Measurements from ENCODE around the gene PPDPF. TPM values are rescaled to one million over a fixed set of nuclear protein-coding genes. Genes with fewer than 3 reads are reported as not detected.
A peak's percentile ranks its signal among the peaks of the same experiment; 100 is the strongest.

PPDPF gene
- total and polyA plus RNA-seq, 2 donors (not counting 1 experiment from before 2014, with no cell fraction given) = 93.5 to 162 TPM

DNA sequence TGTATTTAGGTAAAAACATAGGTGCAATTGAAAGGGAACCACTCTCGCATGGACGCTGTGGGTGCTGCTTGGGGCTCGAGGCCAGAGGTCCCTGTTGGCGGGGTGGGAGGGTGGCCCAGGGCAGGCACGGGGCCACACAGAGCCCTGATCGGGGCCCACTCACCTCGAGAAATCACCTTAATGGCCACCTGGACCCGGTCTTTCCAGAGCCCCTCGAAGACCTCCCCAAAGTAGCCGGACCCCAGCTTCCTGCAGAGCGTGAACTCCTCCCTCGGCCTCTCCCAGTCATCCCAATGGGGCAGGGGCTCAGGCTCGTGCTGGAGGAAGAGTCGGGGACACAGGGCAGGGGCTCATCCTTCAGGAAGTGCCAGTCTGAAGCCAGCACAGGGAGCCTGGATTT, 12.8 kb downstream of the PPDPF start:
- no peak overlapping the region for H3K27ac ChIP-seq (ENCODE audit: low read length in 2 of 2)
- H4K20me1 ChIP-seq (ENCODE audit: control insufficient read depth, insufficient read depth, low read length, poor library complexity, severe bottlenecking) = no peaks in the 10 kb centered on the region
- POLR2A ChIA-PET = no interaction called here
- Mint-ChIP-seq H3K4me3 (no peak overlapping the region), H3K9me3 (ENCODE audit: insufficient read depth) (no peaks in the 10 kb centered on the region), H3K27me3 (no peaks in the 10 kb centered on the region), H3K27ac (no peak overlapping the region), H3K4me1 (peaks cover 15% of the 10 kb centered on the region)
- peaks cover 13 to 22% of the 10 kb centered on the region in 2 donors for H3K4me1 ChIP-seq (ENCODE audit: control insufficient read depth in 2 of 2, insufficient read depth in 2 of 2, low read length in 2 of 2)
- H3K4me2 ChIP-seq (replicated peaks; ENCODE audit: low read depth, low read length, poor library complexity, severe bottlenecking) = no peak overlapping the region
- H3K9me3 ChIP-seq (ENCODE audit: control extremely low read depth in 1 of 3, control insufficient read depth in 2 of 3, insufficient read depth in 1 of 3, low read length in 2 of 3) = peaks cover 0 to 3% (median 0%) of the 10 kb centered on the region in 3 donors
- no peaks in the 10 kb centered on the region for H3K36me3 ChIP-seq (replicated peaks in 1 of 2; ENCODE audit: control extremely low read depth in 1 of 2, control insufficient read depth in 1 of 2, extremely low read depth in 1 of 2, insufficient read depth in 2 of 2, low read length in 1 of 2)
- no peak overlapping the region for H2AFZ ChIP-seq (ENCODE audit: insufficient read depth, low read depth, low read length, poor library complexity, severe bottlenecking)
- no peak overlapping the region for H3K4me3 ChIP-seq (ENCODE audit: control extremely low read depth in 1 of 5, extremely low read depth in 1 of 5, insufficient read depth in 1 of 5, low read depth in 2 of 5, low read length in 4 of 5)
- H3K27me3 ChIP-seq (replicated peaks in 1 of 4; ENCODE audit: control extremely low read depth in 1 of 4, control insufficient read depth in 3 of 4, insufficient read depth in 4 of 4, low read length in 3 of 4) = peaks cover 0 to 6% (median 0%) of the 10 kb centered on the region in 4 experiments
- no peaks in the 10 kb centered on the region for H3K79me2 ChIP-seq (ENCODE audit: control insufficient read depth, insufficient read depth, low read length)
- DNase-seq = peak; percentile 7
- TF ChIP-seq CTCF (IDR thresholded peaks at IDR 0.05) (no peak), EZH2 (IDR thresholded peaks at IDR 0.05; ENCODE audit: borderline replicate concordance, insufficient read depth, low read depth, low read length, poor library complexity, severe bottlenecking) (no peak)
- intact Hi-C loops (cut with micrococcal nuclease) = no loop called here
- CTCF ChIA-PET = no interaction called here
- WGBS (ENCODE audit: insufficient coverage) = 84% methylated on average over 14 of the region's 14 CpGs
- ATAC-seq (ENCODE audit: low read depth) = no peak
- no peak overlapping the region for H3K9ac ChIP-seq (ENCODE audit: low read length)

DNA sequence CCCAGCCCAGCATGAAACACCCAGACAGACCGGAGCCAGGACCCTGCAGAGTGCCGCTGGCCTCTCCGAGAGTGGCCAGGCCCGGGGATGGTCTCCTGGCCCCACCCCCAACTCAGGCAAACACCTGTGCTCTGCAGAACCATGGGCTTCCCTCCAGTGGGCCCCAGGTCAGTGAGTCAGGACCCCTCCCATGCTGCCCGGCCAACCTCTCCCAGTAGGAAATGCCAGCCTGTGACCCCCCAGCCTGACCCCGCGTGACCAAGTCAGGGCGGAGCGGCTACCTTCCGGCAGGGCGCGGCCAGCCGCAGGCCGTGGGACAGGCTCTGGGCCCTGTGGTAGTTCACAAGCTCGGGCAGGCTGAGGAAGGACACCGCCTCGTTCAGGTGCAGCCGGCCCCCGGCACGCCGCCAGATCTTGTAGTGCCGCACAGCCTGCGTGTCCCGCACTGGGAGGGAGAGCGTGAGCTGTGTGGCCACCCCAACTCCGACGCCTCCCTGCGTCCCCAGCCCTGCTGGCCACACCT, 13.4 kb downstream of the PPDPF start:
- Histone ChIP-seq H3K4me1 (ENCODE audit: control insufficient read depth in 2 of 2, insufficient read depth in 2 of 2, low read length in 2 of 2) (peaks cover 19 to 27% of the 10 kb centered on the region in 2 donors), H3K27me3 (replicated peaks in 1 of 4; ENCODE audit: control extremely low read depth in 1 of 4, control insufficient read depth in 3 of 4, insufficient read depth in 4 of 4, low read length in 3 of 4) (peaks cover 0 to 3% (median 0%) of the 10 kb centered on the region in 4 experiments), H3K4me2 (replicated peaks; ENCODE audit: low read depth, low read length, poor library complexity, severe bottlenecking) (no peak overlapping the region), H3K4me3 (ENCODE audit: control extremely low read depth in 1 of 5, extremely low read depth in 1 of 5, insufficient read depth in 1 of 5, low read depth in 2 of 5, low read length in 4 of 5) (no peak overlapping the region), H4K20me1 (ENCODE audit: control insufficient read depth, insufficient read depth, low read length, poor library complexity, severe bottlenecking) (no peaks in the 10 kb centered on the region), H3K9ac (ENCODE audit: low read length) (no peak overlapping the region), H3K79me2 (ENCODE audit: control insufficient read depth, insufficient read depth, low read length) (no peaks in the 10 kb centered on the region), H3K36me3 (replicated peaks in 1 of 2; ENCODE audit: control extremely low read depth in 1 of 2, control insufficient read depth in 1 of 2, extremely low read depth in 1 of 2, insufficient read depth in 2 of 2, low read length in 1 of 2) (no peaks in the 10 kb centered on the region), H3K9me3 (ENCODE audit: control extremely low read depth in 1 of 3, control insufficient read depth in 2 of 3, insufficient read depth in 1 of 3, low read length in 2 of 3) (peaks cover 0 to 3% (median 0%) of the 10 kb centered on the region in 3 donors), H2AFZ (ENCODE audit: insufficient read depth, low read depth, low read length, poor library complexity, severe bottlenecking) (no peak overlapping the region), H3K27ac (ENCODE audit: low read length in 2 of 2) (no peak overlapping the region)
- no peaks in the 10 kb centered on the region for H3K9me3 Mint-ChIP-seq (ENCODE audit: insufficient read depth)
- CTCF ChIA-PET = no interaction called here
- H3K4me1 Mint-ChIP-seq = peaks cover 20% of the 10 kb centered on the region
- intact Hi-C loops (cut with micrococcal nuclease) = no loop called here
- H3K27ac Mint-ChIP-seq = no peak overlapping the region
- 94% methylated on average over 25 of the region's 28 CpGs for WGBS (ENCODE audit: insufficient coverage)
- ATAC-seq (ENCODE audit: low read depth) = no peak
- no peaks in the 10 kb centered on the region for H3K27me3 Mint-ChIP-seq
- no peak for TF ChIP-seq EZH2 (IDR thresholded peaks at IDR 0.05; ENCODE audit: borderline replicate concordance, insufficient read depth, low read depth, low read length, poor library complexity, severe bottlenecking)
- no peak for TF ChIP-seq CTCF (IDR thresholded peaks at IDR 0.05)
- no peak overlapping the region for H3K4me3 Mint-ChIP-seq
- DNase-seq = peak; percentile 34
- POLR2A ChIA-PET = no interaction called here

Measured in B cell (primary cell).